IPS-18a (cell line): ENCODE results near the gene MEST.
A peak's percentile ranks its signal among the peaks of the same experiment; 100 is the strongest.

Experiments
- H3K27ac ChIP-seq: one replicate; pipeline ENCODE4 v1.5.1; 2013; ENCODE audit warnings: low read length
- H3K27me3 ChIP-seq: one replicate; pipeline ENCODE4 v1.6.1; 2013; ENCODE audit warnings: mild to moderate bottlenecking, low read length; ENCODE audit not compliant: control insufficient read depth, insufficient read depth
- H3K36me3 ChIP-seq: one replicate; pipeline ENCODE4 v1.6.1; 2013; ENCODE audit warnings: low read depth, low read length; ENCODE audit not compliant: control insufficient read depth
- H3K4me1 ChIP-seq: one replicate; pipeline ENCODE4 v1.6.1; 2013; ENCODE audit warnings: low read depth, low read length; ENCODE audit not compliant: control insufficient read depth
- H3K4me3 ChIP-seq: one replicate; pipeline ENCODE4 v1.5.1; 2013; ENCODE audit warnings: low read length
- H3K9ac ChIP-seq: one replicate; pipeline ENCODE4 v1.6.1; 2013; ENCODE audit warnings: mild to moderate bottlenecking, low read length, moderate library complexity
- H3K9me3 ChIP-seq: one replicate; pipeline ENCODE4 v1.6.1; 2013; ENCODE audit warnings: low read depth, low read length; ENCODE audit not compliant: control insufficient read depth

Gene MEST

DNA sequence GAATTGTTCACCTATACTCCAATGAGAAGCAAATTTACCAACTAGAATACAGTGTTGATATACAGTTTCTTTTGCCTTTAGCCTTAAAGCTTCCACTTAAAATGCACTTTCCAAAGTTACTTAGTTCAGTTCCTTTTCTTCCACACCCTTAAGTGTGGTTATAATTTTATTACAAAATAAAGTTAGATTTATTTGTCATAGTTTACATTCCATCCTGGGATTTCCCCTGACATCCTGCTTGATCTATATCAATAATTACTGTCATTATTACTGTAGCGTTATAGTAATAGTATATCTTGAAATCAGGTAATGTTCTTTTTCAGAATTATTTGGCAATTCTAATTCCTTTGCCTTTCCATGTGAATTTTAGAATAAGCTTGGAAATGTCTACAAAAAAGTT is 23.3 kb upstream of the MEST start:
- H3K4me3 ChIP-seq = no peak overlapping the region
- H3K27me3 ChIP-seq = no peaks in the 10 kb centered on the region
- no peaks in the 10 kb centered on the region for H3K36me3 ChIP-seq
- no peaks in the 10 kb centered on the region for H3K4me1 ChIP-seq
- no peaks in the 10 kb centered on the region for H3K9me3 ChIP-seq
- no peak overlapping the region for H3K9ac ChIP-seq
- no peak overlapping the region for H3K27ac ChIP-seq

DNA sequence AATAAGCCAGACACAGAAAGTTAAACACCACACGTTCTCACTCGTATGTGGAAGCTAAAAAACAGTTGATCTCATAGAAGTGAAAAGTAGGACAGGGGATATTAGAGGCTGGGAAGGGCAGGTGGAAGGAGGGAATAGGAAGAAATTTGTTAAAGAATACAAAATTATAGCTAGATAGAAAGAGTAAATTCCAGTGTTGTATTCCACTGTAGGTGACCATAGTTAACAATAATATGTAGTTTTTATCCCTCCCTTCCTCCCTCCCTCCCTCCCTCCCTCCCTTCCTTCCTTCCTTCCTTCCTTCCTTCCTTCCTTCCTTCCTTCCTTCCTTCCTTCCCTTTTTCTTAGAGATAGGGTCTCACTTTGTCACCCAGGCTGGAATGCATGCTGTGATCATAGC is 19.9 kb upstream of the MEST start:
- H3K36me3 ChIP-seq = no peaks in the 10 kb centered on the region
- no peak overlapping the region for H3K9ac ChIP-seq
- peaks cover 9% of the 10 kb centered on the region for H3K4me1 ChIP-seq
- no peaks in the 10 kb centered on the region for H3K9me3 ChIP-seq
- no peak overlapping the region for H3K27ac ChIP-seq
- no peak overlapping the region for H3K4me3 ChIP-seq
- H3K27me3 ChIP-seq = no peaks in the 10 kb centered on the region

DNA sequence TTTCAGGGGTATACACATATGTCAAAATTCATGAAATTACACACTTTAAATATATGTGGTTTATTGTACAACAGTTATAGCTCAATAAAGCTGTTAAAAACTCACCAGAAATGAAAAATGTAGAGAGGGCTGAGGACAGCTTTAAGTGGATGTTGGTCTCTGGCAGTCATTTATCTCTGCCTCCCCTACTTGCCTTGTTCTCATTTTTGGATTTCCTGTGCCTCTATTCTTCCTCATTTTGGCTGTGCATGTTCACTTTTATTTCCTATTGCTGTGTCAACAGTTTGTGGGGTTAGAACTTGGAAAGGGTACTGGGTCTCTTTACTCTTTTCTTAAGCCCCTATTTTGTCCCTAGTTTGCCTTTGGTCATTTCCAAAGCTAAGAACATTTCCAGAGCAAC is 18.6 kb upstream of the MEST start:
- H3K4me1 ChIP-seq = peaks cover 9% of the 10 kb centered on the region
- no peaks in the 10 kb centered on the region for H3K9me3 ChIP-seq
- H3K27ac ChIP-seq = no peak overlapping the region
- H3K27me3 ChIP-seq = no peaks in the 10 kb centered on the region
- no peak overlapping the region for H3K9ac ChIP-seq
- no peaks in the 10 kb centered on the region for H3K36me3 ChIP-seq
- no peak overlapping the region for H3K4me3 ChIP-seq

DNA sequence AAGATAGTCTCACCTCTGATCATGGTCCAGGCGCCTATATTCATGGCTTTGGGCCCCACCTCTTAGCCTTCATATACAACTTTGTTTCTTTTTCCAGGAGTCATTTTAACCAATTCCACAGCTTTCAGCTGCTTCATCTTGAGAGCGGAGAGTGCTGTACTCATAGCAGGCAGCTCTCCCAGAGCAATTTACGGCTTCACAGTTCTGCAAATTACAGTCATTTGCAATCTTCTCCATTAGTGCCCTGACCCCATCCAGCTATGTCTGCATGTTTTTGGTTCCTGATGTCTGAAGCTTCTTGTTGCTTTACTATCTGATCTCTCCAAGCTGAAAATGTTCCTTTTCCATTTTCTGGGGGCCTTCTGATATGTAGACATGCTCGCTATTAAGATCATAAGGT is 18.0 kb upstream of the MEST start:
- H3K4me3 ChIP-seq = no peak overlapping the region
- no peaks in the 10 kb centered on the region for H3K9me3 ChIP-seq
- no peaks in the 10 kb centered on the region for H3K27me3 ChIP-seq
- no peak overlapping the region for H3K9ac ChIP-seq
- H3K4me1 ChIP-seq = peaks cover 9% of the 10 kb centered on the region
- no peaks in the 10 kb centered on the region for H3K36me3 ChIP-seq
- H3K27ac ChIP-seq = no peak overlapping the region

DNA sequence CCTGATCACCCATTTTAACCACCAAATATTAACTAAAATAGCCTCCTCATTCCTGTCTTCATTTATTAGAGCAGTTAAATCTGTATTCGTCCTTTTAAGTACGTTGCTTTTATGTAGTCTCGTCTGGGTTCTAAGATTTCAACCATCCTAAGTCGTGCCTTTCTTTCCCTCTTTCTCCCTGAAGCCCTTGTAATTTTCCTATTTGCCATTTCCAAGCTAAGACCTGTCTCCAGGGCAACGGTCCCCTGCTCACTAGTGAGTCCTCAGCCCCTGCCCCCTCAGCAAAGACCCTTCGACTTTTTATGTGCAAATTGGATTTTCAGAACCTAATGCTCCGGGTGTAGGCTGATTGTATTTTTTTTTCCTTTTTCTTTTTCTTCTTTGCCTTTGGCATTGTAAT is 16.1 kb upstream of the MEST start:
- Histone ChIP-seq H3K36me3 (no peaks in the 10 kb centered on the region), H3K4me1 (peaks cover 9% of the 10 kb centered on the region), H3K9ac (no peak overlapping the region), H3K27me3 (no peaks in the 10 kb centered on the region), H3K4me3 (no peak overlapping the region), H3K9me3 (no peaks in the 10 kb centered on the region), H3K27ac (no peak overlapping the region)

DNA sequence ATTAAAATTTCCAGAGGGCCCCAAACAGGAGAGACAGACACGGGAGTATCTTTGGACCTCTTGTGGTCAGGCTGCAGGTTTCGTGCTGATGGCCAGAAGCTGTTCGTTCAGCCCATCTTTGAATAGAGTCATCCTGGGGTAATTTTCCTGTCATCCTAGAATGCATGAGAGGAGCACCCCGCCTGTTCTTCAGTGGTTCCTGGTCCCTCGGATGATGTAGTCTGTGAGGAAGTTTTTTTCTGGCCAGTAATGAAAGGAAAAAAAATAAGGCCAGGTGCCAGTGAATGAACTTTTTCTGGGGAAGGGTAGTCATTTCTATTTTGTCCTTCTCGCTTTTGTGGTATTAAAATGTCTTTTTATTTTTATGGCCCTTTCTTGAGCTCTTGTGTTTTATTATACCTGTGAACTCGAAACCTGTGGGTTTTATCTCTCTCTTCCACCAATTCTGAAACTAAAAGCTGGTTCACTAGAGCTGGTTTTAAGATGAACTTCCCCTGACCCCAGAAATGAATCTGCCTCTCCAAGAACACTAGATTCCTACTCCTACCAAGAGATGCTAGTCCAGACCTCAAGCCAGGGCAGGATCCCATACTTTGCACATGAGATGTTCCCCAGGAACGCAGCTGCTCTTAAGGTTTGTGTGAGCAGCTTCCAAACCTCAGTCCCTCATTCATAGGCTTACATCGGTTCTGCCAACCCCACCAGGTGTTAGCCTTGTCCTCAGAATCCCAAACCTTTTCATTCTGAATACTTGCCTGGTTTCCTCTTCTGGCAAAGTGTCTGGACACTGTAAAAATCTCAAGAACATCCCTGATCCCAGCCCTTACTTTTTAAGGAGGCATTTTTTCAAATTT is 15.4 kb upstream of the MEST start:
- Histone ChIP-seq H3K27ac (no peak overlapping the region), H3K4me1 (peaks cover 9% of the 10 kb centered on the region), H3K36me3 (no peaks in the 10 kb centered on the region), H3K4me3 (no peak overlapping the region), H3K9me3 (no peaks in the 10 kb centered on the region), H3K9ac (no peak overlapping the region), H3K27me3 (no peaks in the 10 kb centered on the region)

DNA sequence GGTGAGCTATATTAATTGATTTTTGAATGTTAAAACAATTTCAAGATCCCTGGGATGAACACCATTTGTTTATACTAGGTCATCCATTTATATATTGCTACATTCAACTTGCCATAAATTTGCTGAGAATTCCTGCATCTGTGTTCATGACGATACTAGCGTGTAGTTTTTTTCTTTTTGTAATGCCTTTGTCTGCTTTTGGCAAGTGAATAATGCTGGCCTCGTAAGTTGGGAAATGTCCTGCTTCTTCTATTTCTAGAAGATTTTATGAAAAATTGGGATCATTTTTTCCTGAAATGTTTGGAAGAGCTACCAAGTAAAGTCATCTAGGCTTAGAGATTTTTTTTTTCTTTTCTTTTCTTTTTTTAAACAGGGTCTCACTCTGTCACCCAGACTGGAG is 12.9 kb upstream of the MEST start:
- H3K4me1 ChIP-seq = peaks cover 9% of the 10 kb centered on the region
- H3K9ac ChIP-seq = no peak overlapping the region
- H3K36me3 ChIP-seq = no peaks in the 10 kb centered on the region
- H3K4me3 ChIP-seq = no peak overlapping the region
- no peak overlapping the region for H3K27ac ChIP-seq
- no peaks in the 10 kb centered on the region for H3K27me3 ChIP-seq
- H3K9me3 ChIP-seq = no peaks in the 10 kb centered on the region

DNA sequence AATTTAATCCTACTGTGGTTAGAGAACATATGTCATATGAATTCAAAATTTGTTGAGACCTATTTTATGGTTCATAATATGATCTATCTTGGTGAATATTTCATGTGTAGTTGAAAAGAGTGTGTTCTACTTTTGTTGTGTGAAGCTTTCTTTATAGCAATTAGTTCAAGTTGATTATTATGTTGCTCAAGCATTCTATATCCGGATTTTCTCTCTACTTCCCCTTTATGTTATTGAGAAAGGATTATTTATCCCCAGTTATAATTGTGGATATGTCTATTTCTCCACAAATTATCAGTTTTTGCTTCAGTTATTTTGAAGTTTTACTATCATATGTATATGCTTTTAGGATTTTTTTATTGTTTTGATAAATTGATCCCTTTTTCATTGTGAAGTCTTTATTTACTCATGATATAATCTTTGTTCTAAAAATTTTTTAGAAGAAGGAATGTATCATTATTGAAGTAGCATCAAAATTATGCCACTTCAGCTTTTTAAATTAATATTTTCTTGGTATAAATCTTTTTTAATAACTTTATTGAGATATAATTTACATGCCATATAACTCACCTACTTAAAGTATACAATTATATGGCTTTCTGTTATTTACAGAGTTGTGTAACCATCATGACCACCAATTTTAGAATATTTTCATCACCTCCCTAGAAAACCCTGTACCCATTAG is 12.0 kb upstream of the MEST start:
- Histone ChIP-seq H3K4me3 (no peak overlapping the region), H3K27ac (no peak overlapping the region), H3K36me3 (no peaks in the 10 kb centered on the region), H3K4me1 (peaks cover 9% of the 10 kb centered on the region), H3K9me3 (no peaks in the 10 kb centered on the region), H3K9ac (no peak overlapping the region), H3K27me3 (no peaks in the 10 kb centered on the region)

DNA sequence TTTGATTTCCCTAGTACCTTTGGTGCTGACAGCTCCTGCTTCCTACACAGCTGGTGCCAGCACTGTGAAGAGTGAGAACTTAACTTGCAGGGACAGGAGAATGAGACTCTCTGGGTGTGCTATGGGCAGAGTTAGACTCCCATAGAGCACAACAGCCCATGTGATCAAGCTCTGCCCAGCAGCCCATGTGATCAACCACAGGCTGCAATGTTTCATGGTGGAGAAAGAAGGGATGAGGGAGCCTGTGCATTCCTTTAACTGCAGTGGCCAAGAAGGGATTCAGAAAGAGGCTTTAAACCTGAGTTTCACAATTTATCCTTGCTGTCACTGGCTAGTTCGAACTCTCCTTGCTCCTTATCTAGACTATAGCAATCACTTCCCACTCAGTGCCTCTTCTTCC is 10.0 kb upstream of the MEST start:
- peaks cover 6% of the 10 kb centered on the region for H3K27me3 ChIP-seq
- peaks cover 5% of the 10 kb centered on the region for H3K4me1 ChIP-seq
- no peak overlapping the region for H3K27ac ChIP-seq
- no peaks in the 10 kb centered on the region for H3K36me3 ChIP-seq
- H3K9ac ChIP-seq = no peak overlapping the region
- H3K9me3 ChIP-seq = no peaks in the 10 kb centered on the region
- H3K4me3 ChIP-seq = no peak overlapping the region

DNA sequence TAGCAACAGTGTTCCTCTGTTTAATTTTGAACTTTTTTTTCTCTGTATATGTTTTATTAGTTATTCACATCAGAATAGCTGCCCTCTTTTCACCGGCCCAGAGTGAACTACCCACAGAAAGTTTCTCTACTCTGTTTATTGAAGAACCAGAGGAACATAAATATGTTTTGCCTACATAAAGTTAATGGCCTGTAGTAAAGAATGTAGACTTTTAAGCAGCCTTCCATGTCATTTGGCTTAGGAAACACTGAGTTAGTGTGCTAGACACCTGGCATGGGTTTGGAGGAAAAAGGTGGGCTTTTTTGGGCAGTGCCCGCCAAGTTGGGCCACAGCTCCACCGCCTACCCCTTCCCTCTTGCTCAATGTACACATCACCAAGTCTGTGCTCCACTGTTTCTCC is 8.9 kb upstream of the MEST start:
- no peaks in the 10 kb centered on the region for H3K36me3 ChIP-seq
- peaks cover 6% of the 10 kb centered on the region for H3K27me3 ChIP-seq
- no peak overlapping the region for H3K9ac ChIP-seq
- H3K4me1 ChIP-seq = peaks cover 9% of the 10 kb centered on the region
- no peak overlapping the region for H3K27ac ChIP-seq
- no peak overlapping the region for H3K4me3 ChIP-seq
- no peaks in the 10 kb centered on the region for H3K9me3 ChIP-seq

DNA sequence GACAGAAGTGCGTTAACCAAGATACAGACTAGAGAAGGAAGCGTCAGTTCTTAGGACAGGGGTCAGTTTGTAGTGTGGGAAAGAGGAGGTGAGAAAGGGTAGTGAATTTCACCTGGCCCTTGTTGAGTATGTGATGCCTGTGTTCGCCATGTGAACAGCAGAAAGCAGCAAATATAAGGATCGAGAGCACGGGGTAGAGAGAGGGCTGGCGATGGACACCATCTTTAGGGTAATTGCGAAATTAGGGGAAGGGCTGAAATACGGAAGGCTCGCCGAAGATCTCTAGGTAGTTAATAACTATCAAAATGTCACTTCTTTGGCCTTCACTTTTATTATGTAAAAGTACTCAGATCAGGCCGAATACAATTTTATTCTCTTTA is 6.2 kb upstream of the MEST start:
- Histone ChIP-seq H3K27me3 (peaks cover 6% of the 10 kb centered on the region), H3K36me3 (no peaks in the 10 kb centered on the region), H3K27ac (no peak overlapping the region), H3K4me1 (peaks cover 24% of the 10 kb centered on the region), H3K9ac (no peak overlapping the region), H3K4me3 (peak overlapping the region; percentile 72), H3K9me3 (no peaks in the 10 kb centered on the region)
